ENCODE results near the gene JADE1.

Gene JADE1

GRCh38 chr4:128907981-128908380 lies 98.5 kb downstream of the JADE1 start:
- no peaks in the 10 kb centered on the region for H3K36me3 ChIP-seq (ENCODE audit: control insufficient read depth, insufficient read depth, low read length)
- H3K4me3 ChIP-seq (ENCODE audit: low read length), result no peak overlapping the region
- no peaks in the 10 kb centered on the region for H3K4me1 ChIP-seq (ENCODE audit: control insufficient read depth, low read depth, low read length)
- H2BK120ac ChIP-seq (ENCODE audit: low read depth, low read length), result no peak overlapping the region
- no peaks in the 10 kb centered on the region for H3K79me2 ChIP-seq (ENCODE audit: control insufficient read depth, insufficient read depth, low read length)
- H3K9ac ChIP-seq (ENCODE audit: low read length), result no peak overlapping the region
- H4K5ac ChIP-seq (ENCODE audit: low read length), result no peak overlapping the region
- H3K27me3 ChIP-seq (ENCODE audit: insufficient read depth, low read length, poor library complexity), result no peaks in the 10 kb centered on the region
- H3K27ac ChIP-seq (ENCODE audit: low read depth, low read length), result no peak overlapping the region
- no peaks in the 10 kb centered on the region for H3K79me1 ChIP-seq (ENCODE audit: low read length)
- no peak overlapping the region for H3K4ac ChIP-seq (ENCODE audit: low read depth, low read length)
- H2BK15ac ChIP-seq (replicated peaks; ENCODE audit: low read depth), result no peak overlapping the region
- no peak for DNase-seq
- no CpG with 5 or more reads among the region's 2 CpGs for WGBS (ENCODE audit: extremely low coverage, insufficient coverage, low lambda C conversion rate)
- no peak overlapping the region for H3K18ac ChIP-seq (ENCODE audit: low read length)
- H3K4me2 ChIP-seq (ENCODE audit: low read length), result no peak overlapping the region
- no peak overlapping the region for H4K8ac ChIP-seq (ENCODE audit: low read depth, low read length)
- no peak overlapping the region for H2BK5ac ChIP-seq (ENCODE audit: low read length)
- H3K23ac ChIP-seq (ENCODE audit: low read length), result no peak overlapping the region
- no peak overlapping the region for H3K56ac ChIP-seq (ENCODE audit: low read length)
- H2AK5ac ChIP-seq (ENCODE audit: low read length), result no peak overlapping the region

GRCh38 chr4:128908735-128909134 lies 99.2 kb downstream of the JADE1 start:
- H3K79me1 ChIP-seq (ENCODE audit: low read length), result no peaks in the 10 kb centered on the region
- H3K4me3 ChIP-seq (ENCODE audit: low read length), result no peak overlapping the region
- no peaks in the 10 kb centered on the region for H3K4me1 ChIP-seq (ENCODE audit: control insufficient read depth, low read depth, low read length)
- H3K4ac ChIP-seq (ENCODE audit: low read depth, low read length), result no peak overlapping the region
- H3K4me2 ChIP-seq (ENCODE audit: low read length), result no peak overlapping the region
- H3K56ac ChIP-seq (ENCODE audit: low read length), result no peak overlapping the region
- H2BK5ac ChIP-seq (ENCODE audit: low read length), result no peak overlapping the region
- no peak overlapping the region for H4K8ac ChIP-seq (ENCODE audit: low read depth, low read length)
- no CpG with 5 or more reads among the region's 5 CpGs for WGBS (ENCODE audit: extremely low coverage, insufficient coverage, low lambda C conversion rate)
- H2BK15ac ChIP-seq (replicated peaks; ENCODE audit: low read depth), result no peak overlapping the region
- no peaks in the 10 kb centered on the region for H3K36me3 ChIP-seq (ENCODE audit: control insufficient read depth, insufficient read depth, low read length)
- H3K27ac ChIP-seq (ENCODE audit: low read depth, low read length), result no peak overlapping the region
- no peak overlapping the region for H2AK5ac ChIP-seq (ENCODE audit: low read length)
- no peak overlapping the region for H2BK120ac ChIP-seq (ENCODE audit: low read depth, low read length)
- H3K18ac ChIP-seq (ENCODE audit: low read length), result no peak overlapping the region
- H3K9ac ChIP-seq (ENCODE audit: low read length), result no peak overlapping the region
- no peak overlapping the region for H4K5ac ChIP-seq (ENCODE audit: low read length)
- H3K79me2 ChIP-seq (ENCODE audit: control insufficient read depth, insufficient read depth, low read length), result no peaks in the 10 kb centered on the region
- DNase-seq, result no peak
- H3K27me3 ChIP-seq (ENCODE audit: insufficient read depth, low read length, poor library complexity), result no peaks in the 10 kb centered on the region
- H3K23ac ChIP-seq (ENCODE audit: low read length), result no peak overlapping the region

DNA sequence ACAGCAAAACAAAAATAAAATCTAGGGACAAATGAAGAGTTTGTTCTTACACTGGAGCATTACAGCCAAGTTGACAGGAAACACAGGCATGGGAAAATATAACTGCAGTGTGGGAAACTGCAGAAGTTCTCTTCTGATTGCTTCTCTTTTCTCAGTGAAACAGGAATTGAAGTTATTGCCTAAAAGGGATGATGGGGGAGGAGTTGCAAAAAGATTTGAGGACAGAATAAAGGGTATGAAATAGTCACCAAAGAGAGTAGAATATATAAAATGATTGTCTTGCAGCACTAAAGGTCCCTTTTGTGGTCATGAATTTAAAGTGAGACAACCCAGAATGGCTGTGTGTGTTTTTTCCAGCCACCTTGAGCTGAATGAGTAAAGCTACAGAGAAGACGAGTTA lies 103.7 kb downstream of the JADE1 start:
- WGBS (ENCODE audit: extremely low coverage, insufficient coverage, low lambda C conversion rate), result no CpG with 5 or more reads among the region's 1 CpG
- Histone ChIP-seq H3K36me3 (ENCODE audit: control insufficient read depth, insufficient read depth, low read length) (no peaks in the 10 kb centered on the region), H3K27ac (ENCODE audit: low read depth, low read length) (no peak overlapping the region), H3K79me2 (ENCODE audit: control insufficient read depth, insufficient read depth, low read length) (no peaks in the 10 kb centered on the region), H3K27me3 (ENCODE audit: insufficient read depth, low read length, poor library complexity) (no peaks in the 10 kb centered on the region), H3K4me3 (ENCODE audit: low read length) (no peak overlapping the region), H2BK120ac (ENCODE audit: low read depth, low read length) (no peak overlapping the region), H3K9ac (ENCODE audit: low read length) (no peak overlapping the region), H3K56ac (ENCODE audit: low read length) (no peak overlapping the region), H3K79me1 (ENCODE audit: low read length) (no peaks in the 10 kb centered on the region), H3K4me1 (ENCODE audit: control insufficient read depth, low read depth, low read length) (no peaks in the 10 kb centered on the region), H4K5ac (ENCODE audit: low read length) (no peak overlapping the region), H3K4ac (ENCODE audit: low read depth, low read length) (no peak overlapping the region), H4K8ac (ENCODE audit: low read depth, low read length) (no peak overlapping the region), H2BK5ac (ENCODE audit: low read length) (no peak overlapping the region), H3K4me2 (ENCODE audit: low read length) (no peak overlapping the region), H3K18ac (ENCODE audit: low read length) (no peak overlapping the region), H2AK5ac (ENCODE audit: low read length) (no peak overlapping the region), H3K23ac (ENCODE audit: low read length) (no peak overlapping the region), H2BK15ac (replicated peaks; ENCODE audit: low read depth) (no peak overlapping the region)
- no peak for DNase-seq

DNA sequence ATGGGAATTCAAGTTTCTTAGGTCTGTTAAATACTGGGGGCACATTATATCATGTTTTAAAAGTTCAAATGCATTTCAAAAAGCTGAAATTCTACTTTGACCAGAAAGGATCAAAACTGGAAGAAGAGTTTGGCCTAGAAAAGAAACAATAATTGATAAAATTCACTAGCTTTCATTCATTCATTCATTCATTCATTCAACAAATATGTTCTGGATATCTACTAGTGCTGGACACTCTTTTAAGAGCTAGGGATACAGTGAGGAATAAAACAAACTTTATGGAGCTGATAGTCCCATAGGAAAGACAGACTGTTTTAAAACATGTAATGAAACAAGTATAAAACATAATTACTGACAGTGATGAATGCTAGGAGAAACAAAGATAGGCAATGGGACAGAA lies 106.0 kb downstream of the JADE1 start:
- Histone ChIP-seq H2BK15ac (replicated peaks; ENCODE audit: low read depth) (no peak overlapping the region), H2AK5ac (ENCODE audit: low read length) (no peak overlapping the region), H4K5ac (ENCODE audit: low read length) (no peak overlapping the region), H3K79me2 (ENCODE audit: control insufficient read depth, insufficient read depth, low read length) (no peaks in the 10 kb centered on the region), H3K4me3 (ENCODE audit: low read length) (no peak overlapping the region), H3K9ac (ENCODE audit: low read length) (no peak overlapping the region), H3K4me2 (ENCODE audit: low read length) (no peak overlapping the region), H4K8ac (ENCODE audit: low read depth, low read length) (no peak overlapping the region), H3K23ac (ENCODE audit: low read length) (no peak overlapping the region), H3K56ac (ENCODE audit: low read length) (no peak overlapping the region), H3K4me1 (ENCODE audit: control insufficient read depth, low read depth, low read length) (no peaks in the 10 kb centered on the region), H3K4ac (ENCODE audit: low read depth, low read length) (no peak overlapping the region), H3K18ac (ENCODE audit: low read length) (no peak overlapping the region), H3K27ac (ENCODE audit: low read depth, low read length) (no peak overlapping the region), H2BK5ac (ENCODE audit: low read length) (no peak overlapping the region), H3K27me3 (ENCODE audit: insufficient read depth, low read length, poor library complexity) (no peaks in the 10 kb centered on the region), H2BK120ac (ENCODE audit: low read depth, low read length) (no peak overlapping the region), H3K79me1 (ENCODE audit: low read length) (no peaks in the 10 kb centered on the region), H3K36me3 (ENCODE audit: control insufficient read depth, insufficient read depth, low read length) (no peaks in the 10 kb centered on the region)
- no peak for DNase-seq

GRCh38 chr4:128916832-128917231 lies 107.3 kb downstream of the JADE1 start:
- Histone ChIP-seq H3K9ac (ENCODE audit: low read length) (no peak overlapping the region), H3K4ac (ENCODE audit: low read depth, low read length) (no peak overlapping the region)

GRCh38 chr4:128917781-128918180 lies 108.3 kb downstream of the JADE1 start:
- H3K4me1 ChIP-seq (ENCODE audit: control insufficient read depth, low read depth, low read length), result no peaks in the 10 kb centered on the region
- H3K18ac ChIP-seq (ENCODE audit: low read length), result no peak overlapping the region
- no peaks in the 10 kb centered on the region for H3K27me3 ChIP-seq (ENCODE audit: insufficient read depth, low read length, poor library complexity)
- H3K4ac ChIP-seq (ENCODE audit: low read depth, low read length), result no peak overlapping the region
- H3K56ac ChIP-seq (ENCODE audit: low read length), result no peak overlapping the region
- no peak overlapping the region for H2BK120ac ChIP-seq (ENCODE audit: low read depth, low read length)
- H2BK5ac ChIP-seq (ENCODE audit: low read length), result no peak overlapping the region
- H4K8ac ChIP-seq (ENCODE audit: low read depth, low read length), result no peak overlapping the region
- H3K9ac ChIP-seq (ENCODE audit: low read length), result no peak overlapping the region
- no peaks in the 10 kb centered on the region for H3K36me3 ChIP-seq (ENCODE audit: control insufficient read depth, insufficient read depth, low read length)
- H3K4me2 ChIP-seq (ENCODE audit: low read length), result no peak overlapping the region
- H2BK15ac ChIP-seq (replicated peaks; ENCODE audit: low read depth), result no peak overlapping the region
- no peak overlapping the region for H3K23ac ChIP-seq (ENCODE audit: low read length)
- no peak overlapping the region for H3K27ac ChIP-seq (ENCODE audit: low read depth, low read length)
- H4K5ac ChIP-seq (ENCODE audit: low read length), result no peak overlapping the region
- H3K79me2 ChIP-seq (ENCODE audit: control insufficient read depth, insufficient read depth, low read length), result no peaks in the 10 kb centered on the region
- no peak overlapping the region for H2AK5ac ChIP-seq (ENCODE audit: low read length)
- no peak for DNase-seq
- no CpG with 5 or more reads among the region's 2 CpGs for whole genome bisulfite sequencing (ENCODE audit: extremely low coverage, insufficient coverage, low lambda C conversion rate)
- H3K4me3 ChIP-seq (ENCODE audit: low read length), result no peak overlapping the region
- no peaks in the 10 kb centered on the region for H3K79me1 ChIP-seq (ENCODE audit: low read length)

More at GRCh38 chr4:128916832-128917231, 107.3 kb downstream of the JADE1 start:
- Histone ChIP-seq H2BK120ac (ENCODE audit: low read depth, low read length) (no peak overlapping the region), H2AK5ac (ENCODE audit: low read length) (no peak overlapping the region), H4K8ac (ENCODE audit: low read depth, low read length) (no peak overlapping the region), H3K27ac (ENCODE audit: low read depth, low read length) (no peak overlapping the region), H3K4me1 (ENCODE audit: control insufficient read depth, low read depth, low read length) (no peaks in the 10 kb centered on the region), H3K4me2 (ENCODE audit: low read length) (no peak overlapping the region), H3K18ac (ENCODE audit: low read length) (no peak overlapping the region), H4K5ac (ENCODE audit: low read length) (no peak overlapping the region), H2BK15ac (replicated peaks; ENCODE audit: low read depth) (no peak overlapping the region), H3K23ac (ENCODE audit: low read length) (no peak overlapping the region), H3K27me3 (ENCODE audit: insufficient read depth, low read length, poor library complexity) (no peaks in the 10 kb centered on the region), H2BK5ac (ENCODE audit: low read length) (no peak overlapping the region), H3K56ac (ENCODE audit: low read length) (no peak overlapping the region), H3K79me2 (ENCODE audit: control insufficient read depth, insufficient read depth, low read length) (no peaks in the 10 kb centered on the region), H3K36me3 (ENCODE audit: control insufficient read depth, insufficient read depth, low read length) (no peaks in the 10 kb centered on the region), H3K79me1 (ENCODE audit: low read length) (no peaks in the 10 kb centered on the region), H3K4me3 (ENCODE audit: low read length) (no peak overlapping the region)
- WGBS (ENCODE audit: extremely low coverage, insufficient coverage, low lambda C conversion rate), result no CpG with 5 or more reads among the region's 6 CpGs
- DNase-seq, result no peak
